ENCODE results near the gene SPAG17.

DNA sequence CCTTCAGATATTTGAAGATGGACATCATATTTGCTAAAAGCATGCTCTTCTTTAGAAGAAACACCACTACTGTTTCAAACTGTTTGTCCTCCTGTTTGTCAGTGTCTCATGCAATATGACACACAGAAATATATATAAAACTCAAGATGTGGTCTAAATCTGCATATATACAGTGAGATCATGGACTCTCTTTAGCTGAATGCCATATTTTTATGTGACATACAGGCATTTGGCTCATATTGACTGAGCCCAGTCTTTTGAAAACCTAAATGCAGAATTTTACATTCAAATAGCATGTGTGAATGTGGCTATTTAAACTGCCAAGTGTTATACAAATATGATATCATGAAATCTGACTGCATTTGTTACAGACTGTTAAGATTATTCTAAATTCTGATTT, 274.0 kb downstream of the SPAG17 start:
- no peak for TF ChIP-seq CTCF (conservative IDR thresholded peaks at IDR 0.05; ENCODE audit: low read depth, low read length)
- no peak for TF ChIP-seq SMC3 (IDR thresholded peaks at IDR 0.05; ENCODE audit: low read depth, low read length)
- TF ChIP-seq POLR2A (IDR thresholded peaks at IDR 0.05; ENCODE audit: low read depth, low read length): no peak
- TF ChIP-seq, protein P1, sequence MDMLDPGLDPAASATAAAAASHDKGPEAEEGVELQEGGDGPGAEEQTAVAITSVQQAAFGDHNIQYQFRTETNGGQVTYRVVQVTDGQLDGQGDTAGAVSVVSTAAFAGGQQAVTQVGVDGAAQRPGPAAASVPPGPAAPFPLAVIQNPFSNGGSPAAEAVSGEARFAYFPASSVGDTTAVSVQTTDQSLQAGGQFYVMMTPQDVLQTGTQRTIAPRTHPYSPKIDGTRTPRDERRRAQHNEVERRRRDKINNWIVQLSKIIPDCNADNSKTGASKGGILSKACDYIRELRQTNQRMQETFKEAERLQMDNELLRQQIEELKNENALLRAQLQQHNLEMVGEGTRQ (IDR thresholded peaks at IDR 0.05; ENCODE audit: low read depth, low read length): no peak

All from IMR-90 (cell line).